ENCODE measurements around the gene PLP1. TPM values are rescaled to one million over a fixed set of nuclear protein-coding genes. Genes with fewer than 3 reads are reported as not detected.
A peak's percentile ranks its signal among the peaks of the same experiment; 100 is the strongest.

The PLP1 gene
- total and polyA plus RNA-seq, 2 experiments from 2014 or later, result 36.9 to 66.9 TPM

DNA sequence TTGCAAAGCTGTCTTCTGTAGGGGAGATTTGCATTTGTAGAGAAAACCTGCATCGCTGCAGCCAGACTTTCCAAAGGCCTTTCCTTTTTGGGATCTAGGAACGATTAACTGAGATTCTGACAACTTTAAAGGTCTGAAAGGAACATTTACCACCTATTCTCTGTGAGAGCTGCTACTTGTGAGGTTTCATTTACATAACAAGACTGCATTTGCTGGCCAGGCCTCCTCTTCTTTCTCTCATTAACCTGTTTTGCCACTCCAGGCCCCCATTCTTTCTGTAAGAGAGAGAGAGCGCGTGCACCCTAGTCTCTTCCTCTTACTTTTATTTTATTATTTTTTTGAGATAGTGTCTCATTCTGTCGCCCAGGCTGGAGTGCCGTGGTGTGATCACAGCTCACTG, 34.3 kb upstream of the PLP1 start:
- H3K36me3 Mint-ChIP-seq (ENCODE audit: low read depth), result peaks cover 10% of the 10 kb centered on the region; the same call in 2 of the 3 replicates
- peaks cover 39% of the 10 kb centered on the region for H3K4me1 Mint-ChIP-seq
- Histone ChIP-seq H3K79me2 (replicated peaks; ENCODE audit: insufficient read depth) (peaks cover 49% of the 10 kb centered on the region), H4K20me1 (replicated peaks; ENCODE audit: insufficient read depth) (peaks cover 10% of the 10 kb centered on the region; the same call in 1 of the 2 replicates), H3K4me3 (peak overlapping the region; percentile 75), H3K36me3 (ENCODE audit: insufficient read depth) (no peaks in the 10 kb centered on the region), H3K4me1 (ENCODE audit: insufficient read depth) (peaks cover 9% of the 10 kb centered on the region; the same call in 1 of the 2 replicates), H3K4me2 (peak overlapping the region; percentile 91), H3K9me2 (ENCODE audit: insufficient read depth) (no peaks in the 10 kb centered on the region), H3F3A (replicated peaks; ENCODE audit: low read depth) (peaks cover 8% of the 10 kb centered on the region; the same call in 1 of the 2 replicates), H3K27me3 (ENCODE audit: insufficient read depth) (no peaks in the 10 kb centered on the region), H2AFZ (no peak overlapping the region), H3K27ac (ENCODE audit: low read depth) (peak overlapping the region; percentile 94)
- ATAC-seq, result peak; percentile 78
- peak overlapping the region; percentile 98 for H3K27ac Mint-ChIP-seq
- H3K9me3 Mint-ChIP-seq, result no peaks in the 10 kb centered on the region
- peak overlapping the region; percentile 89 for H3K4me3 Mint-ChIP-seq
- peak; percentile 80 for DNase-seq (ENCODE audit: low spot score)
- peaks cover 2% of the 10 kb centered on the region for H3K27me3 Mint-ChIP-seq (ENCODE audit: insufficient read depth, low read depth, poor library complexity)
- TF ChIP-seq JUNB (IDR thresholded peaks at IDR 0.05; ENCODE audit: unreplicated experiment), result no peak
- TF ChIP-seq POLR2AphosphoS5 (IDR thresholded peaks at IDR 0.05; ENCODE audit: low read depth), result peak; percentile 56; the same call in 1 of the 2 replicates
- TF ChIP-seq EZH2phosphoT487 (IDR thresholded peaks at IDR 0.05; ENCODE audit: unreplicated experiment), result no peak
- TF ChIP-seq CREB1 (CRISPR knock-in tag; IDR thresholded peaks at IDR 0.05; ENCODE audit: low read depth), result no peak
- no peak for TF ChIP-seq ZNF114 (CRISPR knock-in tag; IDR thresholded peaks at IDR 0.05)
- no peak for TF ChIP-seq ZNF331 (CRISPR knock-in tag; IDR thresholded peaks at IDR 0.05; ENCODE audit: low read depth)
- TF ChIP-seq, protein P1, sequence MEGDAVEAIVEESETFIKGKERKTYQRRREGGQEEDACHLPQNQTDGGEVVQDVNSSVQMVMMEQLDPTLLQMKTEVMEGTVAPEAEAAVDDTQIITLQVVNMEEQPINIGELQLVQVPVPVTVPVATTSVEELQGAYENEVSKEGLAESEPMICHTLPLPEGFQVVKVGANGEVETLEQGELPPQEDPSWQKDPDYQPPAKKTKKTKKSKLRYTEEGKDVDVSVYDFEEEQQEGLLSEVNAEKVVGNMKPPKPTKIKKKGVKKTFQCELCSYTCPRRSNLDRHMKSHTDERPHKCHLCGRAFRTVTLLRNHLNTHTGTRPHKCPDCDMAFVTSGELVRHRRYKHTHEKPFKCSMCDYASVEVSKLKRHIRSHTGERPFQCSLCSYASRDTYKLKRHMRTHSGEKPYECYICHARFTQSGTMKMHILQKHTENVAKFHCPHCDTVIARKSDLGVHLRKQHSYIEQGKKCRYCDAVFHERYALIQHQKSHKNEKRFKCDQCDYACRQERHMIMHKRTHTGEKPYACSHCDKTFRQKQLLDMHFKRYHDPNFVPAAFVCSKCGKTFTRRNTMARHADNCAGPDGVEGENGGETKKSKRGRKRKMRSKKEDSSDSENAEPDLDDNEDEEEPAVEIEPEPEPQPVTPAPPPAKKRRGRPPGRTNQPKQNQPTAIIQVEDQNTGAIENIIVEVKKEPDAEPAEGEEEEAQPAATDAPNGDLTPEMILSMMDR (conservative IDR thresholded peaks at IDR 0.05; ENCODE audit: low read depth in 2 of 2), result no peak
- no peak for TF ChIP-seq EZH2 (IDR thresholded peaks at IDR 0.05; ENCODE audit: low read depth, unreplicated experiment)
- TF ChIP-seq, protein P2, sequence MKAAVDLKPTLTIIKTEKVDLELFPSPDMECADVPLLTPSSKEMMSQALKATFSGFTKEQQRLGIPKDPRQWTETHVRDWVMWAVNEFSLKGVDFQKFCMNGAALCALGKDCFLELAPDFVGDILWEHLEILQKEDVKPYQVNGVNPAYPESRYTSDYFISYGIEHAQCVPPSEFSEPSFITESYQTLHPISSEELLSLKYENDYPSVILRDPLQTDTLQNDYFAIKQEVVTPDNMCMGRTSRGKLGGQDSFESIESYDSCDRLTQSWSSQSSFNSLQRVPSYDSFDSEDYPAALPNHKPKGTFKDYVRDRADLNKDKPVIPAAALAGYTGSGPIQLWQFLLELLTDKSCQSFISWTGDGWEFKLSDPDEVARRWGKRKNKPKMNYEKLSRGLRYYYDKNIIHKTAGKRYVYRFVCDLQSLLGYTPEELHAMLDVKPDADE (IDR thresholded peaks at IDR 0.05), result no peak
- TF ChIP-seq NANOG (IDR thresholded peaks at IDR 0.05; ENCODE audit: borderline replicate concordance), result peak; percentile 96
- TF ChIP-seq REST (IDR thresholded peaks at IDR 0.05; ENCODE audit: unreplicated experiment), result no peak
- TF ChIP-seq ZNF462 (CRISPR knock-in tag; IDR thresholded peaks at IDR 0.05), result no peak
